Prostate gland (tissue), 2 donors: ENCODE data around the gene ELMO1.

ENCODE experiments used
- POLR2A ChIP-seq: fragments of 450-650 bp; IDR thresholded peaks from one replicate; pipeline ENCODE4 v1.6.1; 2016; ENCODE audit warnings: antibody characterized with exemption, mild to moderate bottlenecking
- POLR2AphosphoS5 ChIP-seq: sonication (generic); formaldehyde crosslinking; IDR thresholded peaks from one replicate; pipeline ENCODE4 v1.6.1; 2017; ENCODE audit warnings: antibody characterized with exemption
- TF ChIP-seq, protein P1 (sequence below), 4 experiments: fragments of 200-600 bp in 2 of 4; fragments of 450-650 bp in 2 of 4; sonication (generic) in 2 of 4; IDR thresholded peaks; 1 replicate in 3 of 4; 2 replicates in 1 of 4; pipeline ENCODE4 v1.5.1; 2016 to 2019; ENCODE audit warnings: antibody characterized with exemption in 4 of 4, mild to moderate bottlenecking in 2 of 4, moderate library complexity in 2 of 4

DNA sequence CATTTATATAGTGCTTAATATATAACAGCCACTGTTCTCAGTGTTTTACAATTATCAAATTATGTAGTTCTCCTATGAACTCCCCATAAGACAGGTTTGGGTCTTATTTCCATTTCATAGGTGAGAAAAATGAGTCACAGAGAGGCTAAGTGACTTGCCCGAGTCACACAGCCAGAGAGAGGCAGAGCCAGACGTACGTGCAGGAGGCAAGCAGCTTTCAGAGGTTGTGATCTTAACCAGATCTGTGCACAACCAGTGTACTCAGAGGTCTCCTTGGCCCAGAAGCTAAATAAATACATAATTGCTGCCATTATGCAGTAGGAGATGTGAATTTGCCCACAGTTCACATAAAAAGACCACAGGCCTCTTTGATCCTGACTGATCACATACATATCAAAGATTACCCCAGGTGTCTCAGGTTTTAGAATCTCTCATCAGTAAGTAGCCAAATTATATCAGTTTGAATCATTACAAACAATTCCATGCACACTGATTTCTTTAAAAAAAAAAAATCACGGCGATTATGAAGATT is 419.7 kb downstream of the ELMO1 start:
- TF ChIP-seq, protein P1, sequence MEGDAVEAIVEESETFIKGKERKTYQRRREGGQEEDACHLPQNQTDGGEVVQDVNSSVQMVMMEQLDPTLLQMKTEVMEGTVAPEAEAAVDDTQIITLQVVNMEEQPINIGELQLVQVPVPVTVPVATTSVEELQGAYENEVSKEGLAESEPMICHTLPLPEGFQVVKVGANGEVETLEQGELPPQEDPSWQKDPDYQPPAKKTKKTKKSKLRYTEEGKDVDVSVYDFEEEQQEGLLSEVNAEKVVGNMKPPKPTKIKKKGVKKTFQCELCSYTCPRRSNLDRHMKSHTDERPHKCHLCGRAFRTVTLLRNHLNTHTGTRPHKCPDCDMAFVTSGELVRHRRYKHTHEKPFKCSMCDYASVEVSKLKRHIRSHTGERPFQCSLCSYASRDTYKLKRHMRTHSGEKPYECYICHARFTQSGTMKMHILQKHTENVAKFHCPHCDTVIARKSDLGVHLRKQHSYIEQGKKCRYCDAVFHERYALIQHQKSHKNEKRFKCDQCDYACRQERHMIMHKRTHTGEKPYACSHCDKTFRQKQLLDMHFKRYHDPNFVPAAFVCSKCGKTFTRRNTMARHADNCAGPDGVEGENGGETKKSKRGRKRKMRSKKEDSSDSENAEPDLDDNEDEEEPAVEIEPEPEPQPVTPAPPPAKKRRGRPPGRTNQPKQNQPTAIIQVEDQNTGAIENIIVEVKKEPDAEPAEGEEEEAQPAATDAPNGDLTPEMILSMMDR (IDR thresholded peaks at IDR 0.05): no peak
- TF ChIP-seq POLR2A (no peak), POLR2AphosphoS5 (no peak)
